ENCODE results near the gene SLC37A3.

SLC37A3 gene

GRCh38 chr7:140400381-140400780, 2.1 kb upstream of the SLC37A3 start:
- DNase-seq = no peak

- no peak for DNase-seq
Observed at GRCh38 chr7:140398821-140399220, 491 bp upstream of the SLC37A3 start.

- no peak for DNase-seq
Observed at GRCh38 chr7:140393756-140394306, 4.5 kb downstream of the SLC37A3 start.

- DNase-seq = no peak
Observed at GRCh38 chr7:140391634-140392033, 6.7 kb downstream of the SLC37A3 start.

- DNase-seq = no peak
Observed at GRCh38 chr7:140390466-140391190, 7.7 kb downstream of the SLC37A3 start.

- DNase-seq = no peak
Observed at GRCh38 chr7:140390034-140390433, 8.3 kb downstream of the SLC37A3 start.

- no peak for DNase-seq
Observed at GRCh38 chr7:140389445-140389844, 8.9 kb downstream of the SLC37A3 start.

- DNase-seq = no peak
Observed at GRCh38 chr7:140384894-140385545, 13.3 kb downstream of the SLC37A3 start.

- no peak for DNase-seq
Observed at GRCh38 chr7:140383954-140384713, 14.2 kb downstream of the SLC37A3 start.

GRCh38 chr7:140375892-140376730, 22.2 kb downstream of the SLC37A3 start:
- DNase-seq = no peak

GRCh38 chr7:140375323-140375722, 23.0 kb downstream of the SLC37A3 start:
- DNase-seq = no peak

- DNase-seq = no peak
Observed at GRCh38 chr7:140369294-140369693, 29.0 kb downstream of the SLC37A3 start.

GRCh38 chr7:140367528-140367927, 30.8 kb downstream of the SLC37A3 start:
- DNase-seq = no peak

- DNase-seq = no peak
Observed at GRCh38 chr7:140364819-140365218, 33.5 kb downstream of the SLC37A3 start.

GRCh38 chr7:140360697-140361229, 37.6 kb downstream of the SLC37A3 start:
- no peak for DNase-seq

- no peak for DNase-seq
Observed at GRCh38 chr7:140358412-140359051, 39.8 kb downstream of the SLC37A3 start.

GRCh38 chr7:140358024-140358411, 40.3 kb downstream of the SLC37A3 start:
- no peak for DNase-seq

GRCh38 chr7:140350056-140350455, 48.3 kb downstream of the SLC37A3 start:
- DNase-seq = no peak

GRCh38 chr7:140349144-140349771, 49.1 kb downstream of the SLC37A3 start:
- no peak for DNase-seq

- no peak for DNase-seq
Observed at GRCh38 chr7:140348161-140348849, 50.0 kb downstream of the SLC37A3 start.

- no peak for DNase-seq
Observed at GRCh38 chr7:140347218-140347617, 51.1 kb downstream of the SLC37A3 start.

Measured in NCI-H1436 (cell line).